Measurements from ENCODE around the gene DCLK2.

GRCh38 chr4:150082241-150082640 is 4.0 kb downstream of the DCLK2 start:
- no peak for TF ChIP-seq POLR2A (IDR thresholded peaks at IDR 0.05; ENCODE audit: extremely low read depth, insufficient read length)
- TF ChIP-seq CTCF (IDR thresholded peaks at IDR 0.05; ENCODE audit: low read depth, low read length): no peak
